GM23338 (cell line): ENCODE results near the gene DRC3. TPM values are rescaled to one million over a fixed set of nuclear protein-coding genes. Genes with fewer than 3 reads are reported as not detected.

ENCODE experiments used
- ATAC-seq: fragments of 200-7000 bp; cut with Tn5 transposase; 3 replicates; pipeline ENCODE4 v1.9.1; 2020
- DNase-seq: peaks from one replicate; pipeline ENCODE4 v3.0.0-alpha.2; 2015; ENCODE audit warnings: low spot score
- H2AFZ ChIP-seq: fragments of 200-600 bp; sonication (generic); 2 replicates; pipeline ENCODE4 v1.8.0; 2016; ENCODE audit warnings: antibody characterized with exemption, mild to moderate bottlenecking, moderate library complexity
- H3F3A ChIP-seq: fragments of 200-600 bp; sonication (generic); replicated peaks from 2 replicates; pipeline ENCODE4 v1.8.0; 2017; ENCODE audit warnings: antibody characterized with exemption, mixed run types, low read depth
- H3K27ac ChIP-seq: fragments of 200-600 bp; sonication (generic); 2 replicates; pipeline ENCODE4 v1.6.1; 2016; ENCODE audit warnings: low read depth
- H3K27me3 ChIP-seq: fragments of 200-600 bp; sonication (generic); 2 replicates; pipeline ENCODE4 v1.8.0; 2016; ENCODE audit warnings: mild to moderate bottlenecking, mixed run types, moderate library complexity; ENCODE audit not compliant: insufficient read depth
- H3K36me3 ChIP-seq: fragments of 200-600 bp; sonication (generic); 2 replicates; pipeline ENCODE4 v1.8.0; 2016; ENCODE audit warnings: mild to moderate bottlenecking; ENCODE audit not compliant: insufficient read depth
- H3K4me1 ChIP-seq: fragments of 200-600 bp; sonication (generic); 2 replicates; pipeline ENCODE4 v1.8.0; 2016; ENCODE audit warnings: mild to moderate bottlenecking, moderate library complexity; ENCODE audit not compliant: insufficient read depth
- H3K4me2 ChIP-seq: fragments of 200-600 bp; sonication (generic); 2 replicates; pipeline ENCODE4 v1.7.1; 2017; ENCODE audit warnings: mixed run types
- H3K4me3 ChIP-seq: fragments of 200-600 bp; sonication (generic); 2 replicates; pipeline ENCODE4 v1.6.1; 2016; ENCODE audit warnings: mixed run types
- H3K79me2 ChIP-seq: fragments of 200-600 bp; sonication (generic); replicated peaks from 2 replicates; pipeline ENCODE4 v1.8.0; 2017; ENCODE audit warnings: mild to moderate bottlenecking; ENCODE audit not compliant: insufficient read depth
- H3K9me2 ChIP-seq: fragments of 200-600 bp; sonication (generic); 2 replicates; pipeline ENCODE4 v1.8.0; 2017; ENCODE audit not compliant: insufficient read depth
- H4K20me1 ChIP-seq: fragments of 200-600 bp; sonication (generic); replicated peaks from 2 replicates; pipeline ENCODE4 v1.8.0; 2017; ENCODE audit warnings: mild to moderate bottlenecking; ENCODE audit not compliant: insufficient read depth
- H3K27ac Mint-ChIP-seq: 2 replicates; pipeline ENCODE4 v1.8.0; 2020; ENCODE audit warnings: inconsistent platforms, mild to moderate bottlenecking, moderate library complexity, mixed read lengths
- H3K27me3 Mint-ChIP-seq: 3 replicates; pipeline ENCODE4 v1.8.0; 2022; ENCODE audit warnings: low read depth, mild to moderate bottlenecking, moderate library complexity, mixed read lengths, inconsistent platforms; ENCODE audit not compliant: insufficient read depth, poor library complexity
- H3K36me3 Mint-ChIP-seq: 3 replicates; pipeline ENCODE4 v1.8.0; 2021; ENCODE audit warnings: low read depth, mild to moderate bottlenecking, inconsistent platforms, moderate library complexity, mixed read lengths
- H3K4me1 Mint-ChIP-seq: 3 replicates; pipeline ENCODE4 v1.8.0; 2020; ENCODE audit warnings: mild to moderate bottlenecking, inconsistent platforms, mixed read lengths
- H3K4me3 Mint-ChIP-seq: 3 replicates; pipeline ENCODE4 v1.8.0; 2021; ENCODE audit warnings: moderate library complexity, mild to moderate bottlenecking, inconsistent platforms, mixed read lengths
- H3K9me3 Mint-ChIP-seq: 3 replicates; pipeline ENCODE4 v1.8.0; 2020; ENCODE audit warnings: moderate library complexity, mild to moderate bottlenecking, inconsistent platforms, mixed read lengths
- CREB1 ChIP-seq: fragments of 250-450 bp; sonication (Bioruptor Pico); IDR thresholded peaks from 2 replicates; pipeline ENCODE4 v1.5.0; 2020; ENCODE audit warnings: low read depth, mild to moderate bottlenecking, moderate library complexity
- EZH2 ChIP-seq: fragments of 200-600 bp; sonication (generic); IDR thresholded peaks from one replicate; pipeline ENCODE4 v1.8.0; 2017; ENCODE audit warnings: antibody characterized with exemption, mild to moderate bottlenecking, low read depth; ENCODE audit not compliant: unreplicated experiment
- EZH2phosphoT487 ChIP-seq: fragments of 200-600 bp; sonication (generic); IDR thresholded peaks from one replicate; pipeline ENCODE4 v1.8.1; 2018; ENCODE audit warnings: antibody characterized with exemption; ENCODE audit not compliant: unreplicated experiment
- JUNB ChIP-seq: IDR thresholded peaks from one replicate; pipeline ENCODE4 v1.6.1; 2016; ENCODE audit warnings: antibody characterized with exemption; ENCODE audit not compliant: unreplicated experiment
- NANOG ChIP-seq: IDR thresholded peaks from 2 replicates; pipeline ENCODE4 v1.6.1; 2016; ENCODE audit warnings: antibody characterized with exemption, borderline replicate concordance
- POLR2AphosphoS5 ChIP-seq: IDR thresholded peaks from 2 replicates; pipeline ENCODE4 v1.6.1; 2016; ENCODE audit warnings: antibody characterized with exemption, low read depth
- STAT1 ChIP-seq: IDR thresholded peaks from one replicate; pipeline ENCODE4 v1.6.1; 2016; ENCODE audit warnings: antibody characterized with exemption; ENCODE audit not compliant: unreplicated experiment
- ZNF114 ChIP-seq: fragments of 250-450 bp; sonication (Bioruptor Pico); IDR thresholded peaks from 2 replicates; pipeline ENCODE4 v1.5.0; 2020; ENCODE audit warnings: mild to moderate bottlenecking, moderate library complexity
- ZNF331 ChIP-seq: fragments of 250-450 bp; sonication (Bioruptor Pico); IDR thresholded peaks from 2 replicates; pipeline ENCODE4 v1.5.0; 2020; ENCODE audit warnings: low read depth, mild to moderate bottlenecking, moderate library complexity
- polyA plus RNA-seq: library from polyadenylated mRNA; unstranded; fragments of >200 nt; fragmentation: Nextera tagmentation; extraction: Ambion mirVana; gene quantifications from 2 replicates; pipeline ENCODE4 v1.2.1, GENCODE V29; 2016
- total RNA-seq: library from RNA; depleted of rRNA; stranded (reverse); fragments of >200 nt; shearing (Covaris generic); gene quantifications from 2 replicates; pipeline ENCODE4 v1.2.3, GENCODE V29; 2014
- TF ChIP-seq, protein P1 (sequence below): IDR thresholded peaks from one replicate; pipeline ENCODE4 v1.6.1; 2018; ENCODE audit warnings: antibody characterized with exemption; ENCODE audit not compliant: unreplicated experiment
- TF ChIP-seq, protein P2 (sequence below): IDR thresholded peaks from 2 replicates; pipeline ENCODE4 v1.6.1; 2016; ENCODE audit warnings: antibody characterized with exemption
- TF ChIP-seq, protein P3 (sequence below): fragments of 250-450 bp; sonication (Bioruptor Pico); IDR thresholded peaks from 2 replicates; pipeline ENCODE4 v1.5.0; 2020; ENCODE audit warnings: mild to moderate bottlenecking, moderate library complexity
- TF ChIP-seq, protein P4 (sequence below), 2 experiments: fragments of 200-600 bp in 1 of 2; sonication (generic) in 1 of 2; conservative IDR thresholded peaks; 2 replicates each; pipeline versions ENCODE4 v1.5.1 to v1.6.1; 2016 to 2017; ENCODE audit warnings: antibody characterized with exemption in 2 of 2, low read depth in 2 of 2, mild to moderate bottlenecking in 2 of 2, moderate library complexity in 1 of 2

Gene DRC3
- total and polyA plus RNA-seq, 2 experiments from 2014 or later, result 1.1 TPM; not detected in 1

DNA sequence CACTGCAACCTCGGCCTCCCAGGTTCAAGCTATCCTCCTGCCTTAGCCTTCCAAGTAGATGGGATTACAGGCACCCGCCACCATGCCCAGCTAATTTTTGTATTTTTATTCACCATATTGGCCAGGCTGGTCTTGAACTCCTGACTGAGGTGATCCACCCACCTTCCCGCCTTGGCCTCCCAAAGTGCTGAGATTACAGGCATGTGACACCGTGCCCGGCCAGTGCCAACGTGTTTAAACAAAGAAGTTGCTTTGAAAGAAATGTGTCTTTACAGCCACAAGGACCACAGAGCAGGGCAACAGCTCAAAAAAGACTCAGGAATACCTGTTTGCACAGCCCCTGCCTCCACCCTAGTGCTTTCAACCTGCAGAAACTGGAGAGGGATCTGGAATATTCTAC, 41.3 kb downstream of the DRC3 start:
- Histone ChIP-seq H3K36me3 (no peaks in the 10 kb centered on the region), H3K27me3 (no peaks in the 10 kb centered on the region)
- H3K27ac Mint-ChIP-seq, result no peak overlapping the region

More for the DNA sequence above, 41.3 kb downstream of the DRC3 start:
- Mint-ChIP-seq H3K9me3 (peaks cover 3% of the 10 kb centered on the region; the same call in 1 of the 3 replicates), H3K27me3 (peaks cover 9% of the 10 kb centered on the region), H3K4me1 (no peaks in the 10 kb centered on the region), H3K4me3 (no peak overlapping the region), H3K36me3 (no peaks in the 10 kb centered on the region)
- no peak for ATAC-seq
- no peaks in the 10 kb centered on the region for H3K9me2 ChIP-seq
- no peak overlapping the region for H3K27ac ChIP-seq
- H3K4me1 ChIP-seq, result no peaks in the 10 kb centered on the region
- TF ChIP-seq POLR2AphosphoS5 (no peak), STAT1 (no peak), NANOG (no peak), ZNF114 (CRISPR knock-in tag) (no peak), JUNB (no peak), EZH2 (no peak), ZNF331 (no peak), EZH2phosphoT487 (no peak), CREB1 (CRISPR knock-in tag) (no peak)
- TF ChIP-seq, protein P1, sequence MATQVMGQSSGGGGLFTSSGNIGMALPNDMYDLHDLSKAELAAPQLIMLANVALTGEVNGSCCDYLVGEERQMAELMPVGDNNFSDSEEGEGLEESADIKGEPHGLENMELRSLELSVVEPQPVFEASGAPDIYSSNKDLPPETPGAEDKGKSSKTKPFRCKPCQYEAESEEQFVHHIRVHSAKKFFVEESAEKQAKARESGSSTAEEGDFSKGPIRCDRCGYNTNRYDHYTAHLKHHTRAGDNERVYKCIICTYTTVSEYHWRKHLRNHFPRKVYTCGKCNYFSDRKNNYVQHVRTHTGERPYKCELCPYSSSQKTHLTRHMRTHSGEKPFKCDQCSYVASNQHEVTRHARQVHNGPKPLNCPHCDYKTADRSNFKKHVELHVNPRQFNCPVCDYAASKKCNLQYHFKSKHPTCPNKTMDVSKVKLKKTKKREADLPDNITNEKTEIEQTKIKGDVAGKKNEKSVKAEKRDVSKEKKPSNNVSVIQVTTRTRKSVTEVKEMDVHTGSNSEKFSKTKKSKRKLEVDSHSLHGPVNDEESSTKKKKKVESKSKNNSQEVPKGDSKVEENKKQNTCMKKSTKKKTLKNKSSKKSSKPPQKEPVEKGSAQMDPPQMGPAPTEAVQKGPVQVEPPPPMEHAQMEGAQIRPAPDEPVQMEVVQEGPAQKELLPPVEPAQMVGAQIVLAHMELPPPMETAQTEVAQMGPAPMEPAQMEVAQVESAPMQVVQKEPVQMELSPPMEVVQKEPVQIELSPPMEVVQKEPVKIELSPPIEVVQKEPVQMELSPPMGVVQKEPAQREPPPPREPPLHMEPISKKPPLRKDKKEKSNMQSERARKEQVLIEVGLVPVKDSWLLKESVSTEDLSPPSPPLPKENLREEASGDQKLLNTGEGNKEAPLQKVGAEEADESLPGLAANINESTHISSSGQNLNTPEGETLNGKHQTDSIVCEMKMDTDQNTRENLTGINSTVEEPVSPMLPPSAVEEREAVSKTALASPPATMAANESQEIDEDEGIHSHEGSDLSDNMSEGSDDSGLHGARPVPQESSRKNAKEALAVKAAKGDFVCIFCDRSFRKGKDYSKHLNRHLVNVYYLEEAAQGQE, result no peak
- TF ChIP-seq, protein P2, sequence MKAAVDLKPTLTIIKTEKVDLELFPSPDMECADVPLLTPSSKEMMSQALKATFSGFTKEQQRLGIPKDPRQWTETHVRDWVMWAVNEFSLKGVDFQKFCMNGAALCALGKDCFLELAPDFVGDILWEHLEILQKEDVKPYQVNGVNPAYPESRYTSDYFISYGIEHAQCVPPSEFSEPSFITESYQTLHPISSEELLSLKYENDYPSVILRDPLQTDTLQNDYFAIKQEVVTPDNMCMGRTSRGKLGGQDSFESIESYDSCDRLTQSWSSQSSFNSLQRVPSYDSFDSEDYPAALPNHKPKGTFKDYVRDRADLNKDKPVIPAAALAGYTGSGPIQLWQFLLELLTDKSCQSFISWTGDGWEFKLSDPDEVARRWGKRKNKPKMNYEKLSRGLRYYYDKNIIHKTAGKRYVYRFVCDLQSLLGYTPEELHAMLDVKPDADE, result no peak
- TF ChIP-seq, protein P3, sequence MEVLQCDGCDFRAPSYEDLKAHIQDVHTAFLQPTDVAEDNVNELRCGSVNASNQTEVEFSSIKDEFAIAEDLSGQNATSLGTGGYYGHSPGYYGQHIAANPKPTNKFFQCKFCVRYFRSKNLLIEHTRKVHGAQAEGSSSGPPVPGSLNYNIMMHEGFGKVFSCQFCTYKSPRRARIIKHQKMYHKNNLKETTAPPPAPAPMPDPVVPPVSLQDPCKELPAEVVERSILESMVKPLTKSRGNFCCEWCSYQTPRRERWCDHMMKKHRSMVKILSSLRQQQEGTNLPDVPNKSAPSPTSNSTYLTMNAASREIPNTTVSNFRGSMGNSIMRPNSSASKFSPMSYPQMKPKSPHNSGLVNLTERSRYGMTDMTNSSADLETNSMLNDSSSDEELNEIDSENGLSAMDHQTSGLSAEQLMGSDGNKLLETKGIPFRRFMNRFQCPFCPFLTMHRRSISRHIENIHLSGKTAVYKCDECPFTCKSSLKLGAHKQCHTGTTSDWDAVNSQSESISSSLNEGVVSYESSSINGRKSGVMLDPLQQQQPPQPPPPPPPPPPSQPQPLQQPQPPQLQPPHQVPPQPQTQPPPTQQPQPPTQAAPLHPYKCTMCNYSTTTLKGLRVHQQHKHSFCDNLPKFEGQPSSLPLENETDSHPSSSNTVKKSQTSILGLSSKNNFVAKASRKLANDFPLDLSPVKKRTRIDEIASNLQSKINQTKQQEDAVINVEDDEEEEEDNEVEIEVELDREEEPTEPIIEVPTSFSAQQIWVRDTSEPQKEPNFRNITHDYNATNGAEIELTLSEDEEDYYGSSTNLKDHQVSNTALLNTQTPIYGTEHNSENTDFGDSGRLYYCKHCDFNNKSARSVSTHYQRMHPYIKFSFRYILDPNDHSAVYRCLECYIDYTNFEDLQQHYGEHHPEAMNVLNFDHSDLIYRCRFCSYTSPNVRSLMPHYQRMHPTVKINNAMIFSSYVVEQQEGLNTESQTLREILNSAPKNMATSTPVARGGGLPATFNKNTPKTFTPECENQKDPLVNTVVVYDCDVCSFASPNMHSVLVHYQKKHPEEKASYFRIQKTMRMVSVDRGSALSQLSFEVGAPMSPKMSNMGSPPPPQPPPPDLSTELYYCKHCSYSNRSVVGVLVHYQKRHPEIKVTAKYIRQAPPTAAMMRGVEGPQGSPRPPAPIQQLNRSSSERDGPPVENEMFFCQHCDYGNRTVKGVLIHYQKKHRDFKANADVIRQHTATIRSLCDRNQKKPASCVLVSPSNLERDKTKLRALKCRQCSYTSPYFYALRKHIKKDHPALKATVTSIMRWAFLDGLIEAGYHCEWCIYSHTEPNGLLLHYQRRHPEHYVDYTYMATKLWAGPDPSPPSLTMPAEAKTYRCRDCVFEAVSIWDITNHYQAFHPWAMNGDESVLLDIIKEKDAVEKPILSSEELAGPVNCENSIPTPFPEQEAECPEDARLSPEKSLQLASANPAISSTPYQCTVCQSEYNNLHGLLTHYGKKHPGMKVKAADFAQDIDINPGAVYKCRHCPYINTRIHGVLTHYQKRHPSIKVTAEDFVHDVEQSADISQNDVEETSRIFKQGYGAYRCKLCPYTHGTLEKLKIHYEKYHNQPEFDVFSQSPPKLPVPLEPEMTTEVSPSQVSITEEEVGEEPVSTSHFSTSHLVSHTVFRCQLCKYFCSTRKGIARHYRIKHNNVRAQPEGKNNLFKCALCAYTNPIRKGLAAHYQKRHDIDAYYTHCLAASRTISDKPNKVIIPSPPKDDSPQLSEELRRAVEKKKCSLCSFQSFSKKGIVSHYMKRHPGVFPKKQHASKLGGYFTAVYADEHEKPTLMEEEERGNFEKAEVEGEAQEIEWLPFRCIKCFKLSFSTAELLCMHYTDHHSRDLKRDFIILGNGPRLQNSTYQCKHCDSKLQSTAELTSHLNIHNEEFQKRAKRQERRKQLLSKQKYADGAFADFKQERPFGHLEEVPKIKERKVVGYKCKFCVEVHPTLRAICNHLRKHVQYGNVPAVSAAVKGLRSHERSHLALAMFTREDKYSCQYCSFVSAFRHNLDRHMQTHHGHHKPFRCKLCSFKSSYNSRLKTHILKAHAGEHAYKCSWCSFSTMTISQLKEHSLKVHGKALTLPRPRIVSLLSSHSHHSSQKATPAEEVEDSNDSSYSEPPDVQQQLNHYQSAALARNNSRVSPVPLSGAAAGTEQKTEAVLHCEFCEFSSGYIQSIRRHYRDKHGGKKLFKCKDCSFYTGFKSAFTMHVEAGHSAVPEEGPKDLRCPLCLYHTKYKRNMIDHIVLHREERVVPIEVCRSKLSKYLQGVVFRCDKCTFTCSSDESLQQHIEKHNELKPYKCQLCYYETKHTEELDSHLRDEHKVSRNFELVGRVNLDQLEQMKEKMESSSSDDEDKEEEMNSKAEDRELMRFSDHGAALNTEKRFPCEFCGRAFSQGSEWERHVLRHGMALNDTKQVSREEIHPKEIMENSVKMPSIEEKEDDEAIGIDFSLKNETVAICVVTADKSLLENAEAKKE (CRISPR knock-in tag), result no peak
- TF ChIP-seq, protein P4, sequence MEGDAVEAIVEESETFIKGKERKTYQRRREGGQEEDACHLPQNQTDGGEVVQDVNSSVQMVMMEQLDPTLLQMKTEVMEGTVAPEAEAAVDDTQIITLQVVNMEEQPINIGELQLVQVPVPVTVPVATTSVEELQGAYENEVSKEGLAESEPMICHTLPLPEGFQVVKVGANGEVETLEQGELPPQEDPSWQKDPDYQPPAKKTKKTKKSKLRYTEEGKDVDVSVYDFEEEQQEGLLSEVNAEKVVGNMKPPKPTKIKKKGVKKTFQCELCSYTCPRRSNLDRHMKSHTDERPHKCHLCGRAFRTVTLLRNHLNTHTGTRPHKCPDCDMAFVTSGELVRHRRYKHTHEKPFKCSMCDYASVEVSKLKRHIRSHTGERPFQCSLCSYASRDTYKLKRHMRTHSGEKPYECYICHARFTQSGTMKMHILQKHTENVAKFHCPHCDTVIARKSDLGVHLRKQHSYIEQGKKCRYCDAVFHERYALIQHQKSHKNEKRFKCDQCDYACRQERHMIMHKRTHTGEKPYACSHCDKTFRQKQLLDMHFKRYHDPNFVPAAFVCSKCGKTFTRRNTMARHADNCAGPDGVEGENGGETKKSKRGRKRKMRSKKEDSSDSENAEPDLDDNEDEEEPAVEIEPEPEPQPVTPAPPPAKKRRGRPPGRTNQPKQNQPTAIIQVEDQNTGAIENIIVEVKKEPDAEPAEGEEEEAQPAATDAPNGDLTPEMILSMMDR (conservative IDR thresholded peaks at IDR 0.05; ENCODE audit: low read depth in 2 of 2), result no peak
- H2AFZ ChIP-seq, result no peak overlapping the region
- no peak overlapping the region for H3K4me3 ChIP-seq
- peaks cover 5% of the 10 kb centered on the region; the same call in 1 of the 2 replicates for H4K20me1 ChIP-seq
- H3K4me2 ChIP-seq, result no peak overlapping the region
- H3K79me2 ChIP-seq, result no peaks in the 10 kb centered on the region
- no peak for DNase-seq
- H3F3A ChIP-seq, result no peaks in the 10 kb centered on the region
